ENCODE measurements around the gene ADGRG3. TPM values are rescaled to one million over a fixed set of nuclear protein-coding genes. Genes with fewer than 3 reads are reported as not detected.

ADGRG3 gene
- total and polyA plus RNA-seq, 2 of the 8 experiments (the other 6 are each of a cell fraction or from before 2014, with no cell fraction given), result 0.28 to 0.98 TPM

GRCh38 chr16:57696240-57696639 is 28.1 kb downstream of the ADGRG3 start:
- Histone ChIP-seq H3K27ac (ENCODE audit: low read depth, low read length) (no peak overlapping the region), H2AK5ac (ENCODE audit: low read depth, low read length) (no peak overlapping the region), H3K23me2 (ENCODE audit: low read depth, low read length) (0 out of 2 replicates have a peak, but pooled peaks cover 2% of the 10 kb centered on the region), H3K56ac (replicated peaks; ENCODE audit: insufficient read length, low read depth, low read length) (no peak overlapping the region), H4K8ac (ENCODE audit: extremely low read depth, insufficient read depth, low read length) (no peak overlapping the region), H2BK120ac (replicated peaks; ENCODE audit: low read depth, low read length) (no peak overlapping the region), H2BK5ac (ENCODE audit: low read depth, low read length) (no peak overlapping the region), H2BK15ac (ENCODE audit: low read length) (0 out of 2 replicates have a peak overlapping the region, but pooled peaks have one; percentile 29), H3K4me2 (ENCODE audit: insufficient read depth in 1 of 2, low read depth in 2 of 2, low read length in 2 of 2) (no peak overlapping the region), H2AFZ (ENCODE audit: low read length) (no peak overlapping the region), H3K27me3 (replicated peaks in 1 of 4; ENCODE audit: control insufficient read depth in 3 of 4, extremely low read depth in 1 of 4, insufficient read depth in 3 of 4, low read length in 3 of 4) (no peaks in the 10 kb centered on the region), H3K79me1 (ENCODE audit: low read depth, low read length) (no peaks in the 10 kb centered on the region), H3K9ac (replicated peaks in 1 of 4; ENCODE audit: extremely low read depth in 1 of 4, low read depth in 3 of 4, low read length in 3 of 4) (0 out of 7 replicates have a peak overlapping the region, but pooled peaks of 1 of the 4 experiments have one; percentile 13), H3K4me3 (ENCODE audit: extremely low read depth in 1 of 4, insufficient read depth in 2 of 4, low read depth in 3 of 4, low read length in 4 of 4) (no peak overlapping the region), H3K9me3 (ENCODE audit: insufficient read depth in 2 of 2, low read depth in 1 of 2, low read length in 1 of 2) (no peaks in the 10 kb centered on the region), H3K4ac (replicated peaks; ENCODE audit: insufficient read length, low read depth, low read length) (no peak overlapping the region), H3K79me2 (ENCODE audit: control insufficient read depth in 1 of 2, insufficient read depth in 2 of 2, low read length in 2 of 2) (no peaks in the 10 kb centered on the region), H4K20me1 (replicated peaks in 1 of 2; ENCODE audit: control insufficient read depth in 1 of 2, insufficient read depth in 2 of 2, low read length in 2 of 2) (no peaks in the 10 kb centered on the region), H2BK20ac (ENCODE audit: low read length) (no peak overlapping the region), H3K14ac (ENCODE audit: insufficient read length) (no peak overlapping the region), H3K4me1 (replicated peaks in 1 of 4; ENCODE audit: control insufficient read depth in 3 of 4, insufficient read depth in 4 of 4, low read length in 3 of 4) (no peaks in the 10 kb centered on the region; a peak in 1 of 7 replicates), H3K36me3 (ENCODE audit: control insufficient read depth in 2 of 4, insufficient read depth in 4 of 4, low read length in 3 of 4) (no peaks in the 10 kb centered on the region), H4K5ac (ENCODE audit: insufficient read length, low read depth, low read length) (no peak overlapping the region), H2BK12ac (ENCODE audit: low read depth, low read length) (no peak overlapping the region), H3K18ac (ENCODE audit: extremely low read depth, low read length) (no peak overlapping the region), H3K23ac (ENCODE audit: insufficient read length) (no peak overlapping the region), H4K91ac (replicated peaks; ENCODE audit: insufficient read length, low read length) (no peak overlapping the region)
- CTCF ChIA-PET (ENCODE audit: partially characterized antibody), result interaction anchor here (1.0 to 1.5 kb wide), 3 partner anchors 11 to 47 kb away, joined by 3 to 4 read pairs (median 3); no protein-coding TSS in a partner anchor
- WGBS, 2 experiments (ENCODE audit: extremely low coverage in 1 of 2, insufficient coverage in 1 of 2, insufficient read length in 1 of 2, insufficient replicate concordance in 2 of 2, low coverage in 1 of 2, low lambda C conversion rate in 2 of 2, missing lambda C conversion rate in 1 of 2), result 88% methylated on average over 7 of the region's 7 CpGs; no CpG with 5 or more reads in 1 of the 2 experiments
- POLR2A ChIA-PET (ENCODE audit: partially characterized antibody), result interaction anchor here (0.8 kb wide), 1 partner anchor 32 kb away, joined by 3 read pairs; no protein-coding TSS in a partner anchor
- FAIRE-seq, result no peak
- DNase-seq (ENCODE audit: low read depth in 1 of 2, low spot score in 2 of 2), result no peak
- TF ChIP-seq MAX (IDR thresholded peaks at IDR 0.05), result no peak
